OCI-LY1 (cell line): Measurements from ENCODE around the gene STK4.

Experiments used
- H2AFZ ChIP-seq: fragments of 200-600 bp; sonication (generic), shearing (Covaris generic); 2 replicates; pipeline ENCODE4 v1.6.0; 2014; ENCODE audit warnings: antibody characterized with exemption, mild to moderate bottlenecking, low read length
- H3F3A ChIP-seq: fragments of 200-600 bp; sonication (generic), shearing (Covaris generic); 2 replicates; pipeline ENCODE4 v1.6.0; 2014; ENCODE audit warnings: mild to moderate bottlenecking, antibody characterized with exemption, low read length, moderate library complexity; ENCODE audit not compliant: insufficient read depth
- H3K27ac ChIP-seq: fragments of 200-600 bp; sonication (generic); 2 replicates; pipeline ENCODE4 v1.5.1; 2014; ENCODE audit warnings: low read length, mixed run types, mild to moderate bottlenecking, low read depth; ENCODE audit not compliant: poor library complexity, severe bottlenecking
- H3K27me3 ChIP-seq: fragments of 200-600 bp; sonication (generic); 2 replicates; pipeline ENCODE4 v1.6.0; 2014; ENCODE audit warnings: antibody characterized with exemption, mild to moderate bottlenecking, low read length, moderate library complexity; ENCODE audit not compliant: insufficient read depth
- H3K36me3 ChIP-seq: fragments of 200-600 bp; sonication (generic); 2 replicates; pipeline ENCODE4 v1.6.1; 2014; ENCODE audit warnings: mild to moderate bottlenecking, antibody characterized with exemption, low read length, moderate library complexity, mixed read lengths; ENCODE audit not compliant: insufficient read depth
- H3K4me1 ChIP-seq: fragments of 200-600 bp; sonication (generic); 2 replicates; pipeline ENCODE4 v1.5.1; 2014; ENCODE audit warnings: mild to moderate bottlenecking, low read length, moderate library complexity; ENCODE audit not compliant: insufficient read depth, severe bottlenecking
- H3K4me2 ChIP-seq: fragments of 200-600 bp; sonication (generic), shearing (Covaris generic); 2 replicates; pipeline ENCODE4 v1.6.1; 2014; ENCODE audit warnings: low read length
- H3K4me3 ChIP-seq: fragments of 200-600 bp; sonication (generic); 2 replicates; pipeline ENCODE4 v1.5.1; 2014; ENCODE audit warnings: low read length, low read depth, mild to moderate bottlenecking, mixed read lengths; ENCODE audit not compliant: poor library complexity, severe bottlenecking
- H3K79me2 ChIP-seq: fragments of 200-600 bp; shearing (Covaris generic); 2 replicates; pipeline ENCODE4 v1.6.1; 2016; ENCODE audit warnings: mixed run types, low read length, mixed read lengths; ENCODE audit not compliant: insufficient read depth
- H3K9ac ChIP-seq: fragments of 200-600 bp; sonication (generic), shearing (Covaris generic); 2 replicates; pipeline ENCODE4 v1.6.1; 2014; ENCODE audit warnings: mild to moderate bottlenecking, low read length, mixed read lengths
- H3K9me2 ChIP-seq: fragments of 200-600 bp; sonication (generic), shearing (Covaris generic); 2 replicates; pipeline ENCODE4 v1.6.1; 2014; ENCODE audit warnings: low read depth, mild to moderate bottlenecking, low read length, mixed read lengths
- H3K9me3 ChIP-seq: fragments of 200-600 bp; shearing (Covaris generic); 2 replicates; pipeline ENCODE4 v1.6.1; 2014; ENCODE audit warnings: low read length, mixed read lengths
- H4K20me1 ChIP-seq: fragments of 200-600 bp; sonication (generic), shearing (Covaris generic); 2 replicates; pipeline ENCODE4 v1.6.0; 2016; ENCODE audit warnings: mild to moderate bottlenecking, low read length; ENCODE audit not compliant: insufficient read depth
- CTCF ChIP-seq: fragments of 200-600 bp; sonication (generic), shearing (Covaris generic); IDR thresholded peaks from 2 replicates; pipeline ENCODE4 v1.5.1; 2017; ENCODE audit warnings: mild to moderate bottlenecking, antibody characterized with exemption, low read length, moderate library complexity, mixed read lengths
- EZH2 ChIP-seq: fragments of 200-600 bp; sonication (generic), shearing (Covaris generic); IDR thresholded peaks from 2 replicates; pipeline ENCODE4 v1.8.0; 2017; ENCODE audit warnings: borderline replicate concordance, mixed run types, mild to moderate bottlenecking, antibody characterized with exemption, low read length, moderate library complexity, mixed read lengths

STK4 gene

GRCh38 chr20:44976698-44977097, 10.4 kb downstream of the STK4 start:
- H3K9me2 ChIP-seq: no peaks in the 10 kb centered on the region
- H3K4me3 ChIP-seq: no peak overlapping the region
- no peak overlapping the region for H3K4me2 ChIP-seq
- no peak for TF ChIP-seq CTCF
- no peak for TF ChIP-seq EZH2
- no peaks in the 10 kb centered on the region for H4K20me1 ChIP-seq
- H3K36me3 ChIP-seq: peaks cover 80% of the 10 kb centered on the region
- peak overlapping the region; percentile 92 for H3K27ac ChIP-seq
- H3K79me2 ChIP-seq: peaks cover 8% of the 10 kb centered on the region
- no peak overlapping the region for H2AFZ ChIP-seq
- no peaks in the 10 kb centered on the region for H3K9me3 ChIP-seq
- H3F3A ChIP-seq: peaks cover 13% of the 10 kb centered on the region
- H3K4me1 ChIP-seq: peaks cover 41% of the 10 kb centered on the region
- H3K9ac ChIP-seq: no peak overlapping the region
- no peaks in the 10 kb centered on the region for H3K27me3 ChIP-seq

- peaks cover 13% of the 10 kb centered on the region for H3F3A ChIP-seq
- H3K4me3 ChIP-seq: peak overlapping the region; percentile 9
- H3K27me3 ChIP-seq: no peaks in the 10 kb centered on the region
- H3K4me1 ChIP-seq: peaks cover 47% of the 10 kb centered on the region
- no peak overlapping the region for H2AFZ ChIP-seq
- H3K9me3 ChIP-seq: no peaks in the 10 kb centered on the region
- no peaks in the 10 kb centered on the region for H3K79me2 ChIP-seq
- peak overlapping the region; percentile 50 for H3K9ac ChIP-seq
- peak overlapping the region; percentile 92 for H3K27ac ChIP-seq
- peak overlapping the region; percentile 40 for H3K4me2 ChIP-seq
- H3K9me2 ChIP-seq: no peaks in the 10 kb centered on the region
- H3K36me3 ChIP-seq: peaks cover 80% of the 10 kb centered on the region
- no peak for TF ChIP-seq EZH2
- no peak for TF ChIP-seq CTCF
- H4K20me1 ChIP-seq: no peaks in the 10 kb centered on the region
Observed at GRCh38 chr20:44979090-44979621, 12.8 kb downstream of the STK4 start.

GRCh38 chr20:44981736-44982406, 15.6 kb downstream of the STK4 start:
- no peak overlapping the region for H3K27ac ChIP-seq
- no peaks in the 10 kb centered on the region for H4K20me1 ChIP-seq
- H3K9ac ChIP-seq: no peak overlapping the region
- H3K4me1 ChIP-seq: peaks cover 48% of the 10 kb centered on the region
- H3K36me3 ChIP-seq: peaks cover 80% of the 10 kb centered on the region
- peaks cover 8% of the 10 kb centered on the region for H3F3A ChIP-seq
- no peaks in the 10 kb centered on the region for H3K27me3 ChIP-seq
- TF ChIP-seq EZH2 (no peak), CTCF (no peak)
- no peaks in the 10 kb centered on the region for H3K9me3 ChIP-seq
- no peaks in the 10 kb centered on the region for H3K79me2 ChIP-seq
- H3K9me2 ChIP-seq: no peaks in the 10 kb centered on the region
- no peak overlapping the region for H3K4me3 ChIP-seq
- H3K4me2 ChIP-seq: no peak overlapping the region
- no peak overlapping the region for H2AFZ ChIP-seq
